ENCODE results near the gene ADAMTS20. TPM values are rescaled to one million over a fixed set of nuclear protein-coding genes. Genes with fewer than 3 reads are reported as not detected.
A peak's percentile ranks its signal among the peaks of the same experiment; 100 is the strongest.

Gene ADAMTS20
- total and polyA plus RNA-seq, 10 of the 15 experiments (the other 5 are each of a cell fraction or from before 2014, with no cell fraction given) = 0.33 TPM; not detected in 9

- BruUV-seq (replicated peaks) = no TSS peak
- no peaks in the 10 kb centered on the region for H3K36me3 ChIP-seq (ENCODE audit: control insufficient read depth in 2 of 2, insufficient read depth in 2 of 2, low read length in 1 of 2)
Observed at GRCh38 chr12:43599066-43599465, 47.1 kb upstream of the ADAMTS20 start.

GRCh38 chr12:43590307-43590706 is 38.3 kb upstream of the ADAMTS20 start:
- Histone ChIP-seq H3K36me3 (ENCODE audit: control insufficient read depth in 2 of 2, insufficient read depth in 2 of 2, low read length in 1 of 2) (no peaks in the 10 kb centered on the region), H4K20me1 (ENCODE audit: control insufficient read depth, insufficient read depth) (no peaks in the 10 kb centered on the region), H3K79me2 (ENCODE audit: control insufficient read depth, insufficient read depth, low read length) (no peaks in the 10 kb centered on the region), H3K27ac (ENCODE audit: control insufficient read depth, insufficient read depth) (no peak overlapping the region), H3K9ac (ENCODE audit: control insufficient read depth, insufficient read depth, low read length) (no peak overlapping the region), H3K4me3 (no peak overlapping the region), H3K9me3 (replicated peaks; ENCODE audit: control insufficient read depth, insufficient read depth, low read length) (no peaks in the 10 kb centered on the region), H3K27me3 (replicated peaks in 1 of 2; ENCODE audit: control insufficient read depth in 2 of 2, insufficient read depth in 2 of 2, low read length in 1 of 2) (no peaks in the 10 kb centered on the region), H3K4me2 (ENCODE audit: control insufficient read depth, insufficient read depth) (no peak overlapping the region), H2AFZ (ENCODE audit: control insufficient read depth, low read depth, low read length) (no peak overlapping the region), H3K4me1 (ENCODE audit: control insufficient read depth, insufficient read depth, low read length) (no peaks in the 10 kb centered on the region)
- no TSS peak for BruUV-seq (replicated peaks)
- ChIA-PET SMC1A (ENCODE audit: uncharacterized antibody, unreplicated experiment) (no interaction called here), POLR2A (no interaction called here), RAD21 (ENCODE audit: unreplicated experiment) (no interaction called here), CTCF (no interaction called here)
- DNase-seq (ENCODE audit: low read depth, low spot score) = no peak
- no peak for FAIRE-seq
- in situ Hi-C loops (cut with MboI) = no loop called here
- intact Hi-C loops (cut with micrococcal nuclease; ENCODE audit: unreplicated experiment) = no loop called here
- 0% methylated on average over 1 of the region's 1 CpG for WGBS (ENCODE audit: insufficient coverage, insufficient replicate concordance, low lambda C conversion rate, missing lambda C conversion rate)
- ATAC-seq = no peak
- 0 out of 2 replicates have a peak, but pooled peaks have one; percentile 24 for TF ChIP-seq SPI1 (IDR thresholded peaks at IDR 0.05; ENCODE audit: borderline replicate concordance, insufficient read depth, low read depth, low read length)
- no peak for TF ChIP-seq USF2 (IDR thresholded peaks at IDR 0.05; ENCODE audit: borderline replicate concordance, low read depth, low read length)
- no peak for TF ChIP-seq JUND (IDR thresholded peaks at IDR 0.05; ENCODE audit: low read depth, low read length)

More at GRCh38 chr12:43599066-43599465, 47.1 kb upstream of the ADAMTS20 start:
- no peak overlapping the region for H2AFZ ChIP-seq (ENCODE audit: control insufficient read depth, low read depth, low read length)
- FAIRE-seq (no peak), DNase-seq (ENCODE audit: low read depth, low spot score) (no peak), ATAC-seq (no peak)
- no peak overlapping the region for H3K4me3 ChIP-seq
- WGBS (ENCODE audit: insufficient coverage, insufficient replicate concordance, low lambda C conversion rate, missing lambda C conversion rate) = 45% methylated on average over 3 of the region's 3 CpGs
- CTCF ChIA-PET = no interaction called here
- H3K9ac ChIP-seq (ENCODE audit: control insufficient read depth, insufficient read depth, low read length) = no peak overlapping the region
- H3K27ac ChIP-seq (ENCODE audit: control insufficient read depth, insufficient read depth) = no peak overlapping the region
- RAD21 ChIA-PET (ENCODE audit: unreplicated experiment) = no interaction called here
- H3K4me1 ChIP-seq (ENCODE audit: control insufficient read depth, insufficient read depth, low read length) = no peaks in the 10 kb centered on the region
- H3K4me2 ChIP-seq (ENCODE audit: control insufficient read depth, insufficient read depth) = no peak overlapping the region
- SMC1A ChIA-PET (ENCODE audit: uncharacterized antibody, unreplicated experiment) = interaction anchor here (0.9 kb wide), 1 partner anchor 10 kb away, joined by 4 read pairs; no protein-coding TSS in a partner anchor
- in situ Hi-C loops (cut with MboI) = no loop called here
- POLR2A ChIA-PET = no interaction called here
- intact Hi-C loops (cut with micrococcal nuclease; ENCODE audit: unreplicated experiment) = no loop called here
- H3K79me2 ChIP-seq (ENCODE audit: control insufficient read depth, insufficient read depth, low read length) = no peaks in the 10 kb centered on the region
- no peaks in the 10 kb centered on the region for H3K27me3 ChIP-seq (replicated peaks in 1 of 2; ENCODE audit: control insufficient read depth in 2 of 2, insufficient read depth in 2 of 2, low read length in 1 of 2)
- no peaks in the 10 kb centered on the region for H3K9me3 ChIP-seq (replicated peaks; ENCODE audit: control insufficient read depth, insufficient read depth, low read length)
- TF ChIP-seq NR2F1 (conservative IDR thresholded peaks at IDR 0.05) = no peak
- TF ChIP-seq MLLT1 (IDR thresholded peaks at IDR 0.05) = no peak
- no peak for TF ChIP-seq CEBPB (IDR thresholded peaks at IDR 0.05; ENCODE audit: borderline replicate concordance in 1 of 2, low read depth in 2 of 2, low read length in 2 of 2)
- no peaks in the 10 kb centered on the region for H4K20me1 ChIP-seq (ENCODE audit: control insufficient read depth, insufficient read depth)

Data from GM12878 (cell line).